Activated CD8-positive, alpha-beta memory T cell treated with anti-CD3 and anti-CD28 coated beads, Interleukin-2, amount 10 ng/mL, durations not matched to agents 7 days and 5 days (primary cell): ENCODE results near the gene MED12L. TPM values are rescaled to one million over a fixed set of nuclear protein-coding genes. Genes with fewer than 3 reads are reported as not detected.

Experiments
- ATAC-seq: fragments of 150-1000 bp; cut with Tn5 transposase; one replicate; pipeline ENCODE4 v1.10.0; 2021; ENCODE audit warnings: moderate library complexity
- CTCF ChIA-PET: fragments of 350-600 bp; sonication (Branson Sonifier 250); formaldehyde crosslinking; loops from one replicate; lab custom pipeline; 2021; ENCODE audit warnings: antibody characterized with exemption; lab: Charles Lee
- DNase-seq: peaks from one replicate; pipeline ENCODE4 v3.0.0-alpha.2; 2020
- H3K27ac Mint-ChIP-seq: one replicate; pipeline ENCODE4 v1.8.0; 2021; ENCODE audit warnings: mild to moderate bottlenecking, mixed read lengths
- H3K27me3 Mint-ChIP-seq: one replicate; pipeline ENCODE4 v1.8.0; 2021; ENCODE audit warnings: mixed read lengths
- H3K36me3 Mint-ChIP-seq: one replicate; pipeline ENCODE4 v1.8.0; 2021; ENCODE audit warnings: mild to moderate bottlenecking, mixed read lengths
- H3K4me1 Mint-ChIP-seq: one replicate; pipeline ENCODE4 v1.8.0; 2021; ENCODE audit warnings: mixed read lengths
- H3K4me3 Mint-ChIP-seq: one replicate; pipeline ENCODE4 v1.8.0; 2021; ENCODE audit warnings: mild to moderate bottlenecking, moderate library complexity, mixed read lengths
- H3K9me3 Mint-ChIP-seq: one replicate; pipeline ENCODE4 v1.8.0; 2022; ENCODE audit warnings: low read depth, mixed read lengths
- total RNA-seq, 2 experiments: library from RNA; stranded (reverse); gene quantifications; one replicate each; pipeline ENCODE4 v1.2.3, GENCODE V29; 2021

The MED12L gene
- total RNA-seq, 2 experiments from 2014 or later, result 2.2 to 3.2 TPM

DNA sequence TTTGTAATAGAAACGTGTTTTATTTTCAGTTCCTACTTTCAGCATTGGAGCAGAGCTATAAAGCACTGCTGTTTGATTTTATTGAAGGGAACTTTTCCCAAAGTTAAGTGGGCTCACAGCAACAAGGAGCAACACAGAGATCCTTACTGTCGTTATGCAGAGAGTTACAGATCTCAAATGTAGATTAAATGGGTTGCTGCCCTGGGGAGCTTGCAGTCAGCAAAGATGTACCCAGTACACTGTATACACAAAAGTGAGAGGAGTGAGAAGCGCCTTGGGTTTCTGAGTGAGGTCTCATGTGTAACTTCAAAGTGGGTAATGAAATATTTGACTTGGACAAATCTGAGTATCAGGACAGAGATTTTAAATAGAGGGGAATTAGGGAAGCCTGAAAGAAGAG lies 47.7 kb downstream of the MED12L start:
- H3K4me1 Mint-ChIP-seq, result peaks cover 31% of the 10 kb centered on the region
- no peaks in the 10 kb centered on the region for H3K36me3 Mint-ChIP-seq
- no peak overlapping the region for H3K27ac Mint-ChIP-seq
- CTCF ChIA-PET, result interaction anchor here (1.9 kb wide), 1 partner anchor 13 kb away, joined by 14 read pairs; no protein-coding TSS in a partner anchor
- H3K27me3 Mint-ChIP-seq, result peaks cover 18% of the 10 kb centered on the region
- no peak for ATAC-seq
- no peak overlapping the region for H3K4me3 Mint-ChIP-seq
- no peak for DNase-seq
- no peaks in the 10 kb centered on the region for H3K9me3 Mint-ChIP-seq

DNA sequence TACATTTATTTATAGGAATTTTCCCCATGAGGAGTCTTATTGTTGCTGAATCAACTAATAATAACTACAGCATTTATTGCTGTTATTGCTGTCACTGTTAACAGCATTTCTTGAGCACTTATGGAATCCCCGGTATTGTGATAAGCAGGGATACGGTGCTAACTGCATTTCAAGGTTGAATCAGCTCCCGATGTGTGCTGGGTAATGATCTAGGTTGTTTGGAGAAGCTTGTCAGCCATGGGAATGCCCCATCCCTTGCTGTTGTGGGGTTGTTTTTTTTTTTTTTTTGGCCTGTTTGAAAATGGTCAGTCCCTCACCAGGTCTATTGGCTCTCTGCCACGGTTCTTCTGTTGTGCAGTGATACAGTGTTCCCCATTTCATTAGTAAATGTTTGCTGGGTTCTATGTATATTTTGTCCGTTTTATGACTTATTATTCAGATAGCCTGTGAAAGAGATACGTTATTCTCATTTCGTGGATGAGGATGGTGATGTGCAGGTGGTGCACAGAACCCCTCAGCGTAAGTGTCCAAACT lies 48.5 kb downstream of the MED12L start:
- peaks cover 31% of the 10 kb centered on the region for H3K4me1 Mint-ChIP-seq
- H3K4me3 Mint-ChIP-seq, result no peak overlapping the region
- peaks cover 4% of the 10 kb centered on the region for H3K36me3 Mint-ChIP-seq
- CTCF ChIA-PET, result interaction anchor here (0.6 to 1.9 kb wide), 3 partner anchors 8 to 12 kb away, joined by 3 to 14 read pairs (median 3); no protein-coding TSS in a partner anchor
- H3K9me3 Mint-ChIP-seq, result peaks cover 2% of the 10 kb centered on the region
- ATAC-seq, result no peak
- peaks cover 21% of the 10 kb centered on the region for H3K27me3 Mint-ChIP-seq
- no peak overlapping the region for H3K27ac Mint-ChIP-seq
- DNase-seq, result no peak

DNA sequence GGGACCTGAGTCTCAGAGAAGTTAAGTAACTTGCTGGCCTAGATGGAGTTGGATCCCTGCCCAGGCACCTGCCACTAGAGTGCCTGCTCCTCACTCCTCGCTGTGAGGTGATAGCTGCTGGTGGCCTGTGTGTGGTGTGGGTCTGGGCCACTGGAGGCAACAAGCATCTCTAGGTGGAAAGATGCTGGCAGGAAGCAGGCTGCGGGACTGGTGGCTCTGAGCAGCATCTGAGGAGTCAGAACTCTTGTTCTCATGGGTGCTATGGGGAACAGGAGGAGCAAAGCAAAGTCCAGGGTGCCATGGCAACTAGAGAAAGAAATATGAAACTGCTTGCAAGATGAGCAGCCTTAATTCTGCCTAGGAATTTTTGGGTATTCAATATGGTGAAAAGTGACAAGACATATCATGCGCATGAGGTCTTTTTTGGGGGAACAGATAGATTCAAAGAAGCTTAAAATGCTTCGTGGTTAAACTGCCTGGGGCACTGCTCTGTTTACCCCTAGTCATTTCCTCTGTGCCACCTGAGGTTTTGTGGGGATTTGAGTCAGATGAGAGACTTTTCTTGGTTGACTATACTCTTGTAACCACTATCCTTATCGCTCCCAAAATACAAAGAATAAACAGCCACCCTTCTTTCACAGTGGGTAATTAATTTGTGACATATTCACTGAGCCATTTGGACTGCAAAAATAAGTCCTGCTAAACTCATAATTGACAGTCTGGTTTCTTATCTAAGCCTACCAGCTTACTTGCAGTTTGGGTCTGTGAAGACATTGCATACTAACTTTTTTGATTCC lies 50.3 kb downstream of the MED12L start:
- Mint-ChIP-seq H3K27ac (peak overlapping the region; percentile 85), H3K9me3 (peaks cover 3% of the 10 kb centered on the region), H3K27me3 (peaks cover 22% of the 10 kb centered on the region), H3K36me3 (peaks cover 5% of the 10 kb centered on the region), H3K4me1 (peaks cover 31% of the 10 kb centered on the region), H3K4me3 (peak overlapping the region; percentile 31)
- ATAC-seq (peak; percentile 93), DNase-seq (peak; percentile 88)
- CTCF ChIA-PET, result interaction anchor here (0.6 to 2.6 kb wide), 7 partner anchors 11 to 592 kb away, joined by 3 to 16 read pairs (median 3); partner anchors contain the start of gene MED12L

- H3K27me3 Mint-ChIP-seq, result peaks cover 16% of the 10 kb centered on the region
- H3K4me3 Mint-ChIP-seq, result no peak overlapping the region
- H3K9me3 Mint-ChIP-seq, result peaks cover 3% of the 10 kb centered on the region
- DNase-seq, result no peak
- H3K27ac Mint-ChIP-seq, result no peak overlapping the region
- H3K4me1 Mint-ChIP-seq, result peaks cover 3% of the 10 kb centered on the region
- peaks cover 5% of the 10 kb centered on the region for H3K36me3 Mint-ChIP-seq
- ATAC-seq, result no peak
- CTCF ChIA-PET, result interaction anchor here (0.8 to 2.8 kb wide), 14 partner anchors 8 to 615 kb away, joined by 3 to 13 read pairs (median 4); partner anchors contain the start of gene MED12L
Measured at GRCh38 chr3:151142929-151143328, 57.5 kb downstream of the MED12L start.

GRCh38 chr3:151144016-151144415 lies 58.6 kb downstream of the MED12L start:
- Mint-ChIP-seq H3K36me3 (peaks cover 1% of the 10 kb centered on the region), H3K4me1 (peaks cover 3% of the 10 kb centered on the region), H3K9me3 (peaks cover under 1% of the 10 kb centered on the region), H3K27ac (no peak overlapping the region), H3K4me3 (no peak overlapping the region), H3K27me3 (peaks cover 16% of the 10 kb centered on the region)
- ATAC-seq, result no peak
- no peak for DNase-seq
- CTCF ChIA-PET, result interaction anchor here (0.7 to 5.6 kb wide), 8 partner anchors 9 to 508 kb away, joined by 3 to 37 read pairs (median 4); partner anchors contain the start of gene MED12L

DNA sequence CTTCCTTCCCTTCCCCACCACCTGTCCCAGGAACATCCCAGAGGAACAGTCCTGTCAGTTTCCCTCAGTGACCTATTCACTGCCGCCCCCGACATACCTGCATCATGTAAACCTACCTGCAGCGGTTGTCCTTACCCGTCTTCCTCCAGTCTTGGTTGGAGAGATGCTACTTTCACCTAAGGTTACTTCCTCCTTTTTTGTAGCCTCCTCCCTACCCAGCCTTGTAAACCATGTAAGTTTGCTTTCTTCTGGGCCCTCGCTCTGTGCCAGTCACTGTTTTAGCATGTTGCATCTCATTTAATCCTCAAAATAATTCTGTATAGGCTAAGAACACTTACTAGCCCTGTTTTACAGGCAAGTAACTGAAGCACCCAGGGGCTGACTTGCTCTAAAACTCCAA lies 59.3 kb downstream of the MED12L start:
- H3K9me3 Mint-ChIP-seq, result no peaks in the 10 kb centered on the region
- DNase-seq (no peak), ATAC-seq (no peak)
- H3K36me3 Mint-ChIP-seq, result no peaks in the 10 kb centered on the region
- peaks cover 3% of the 10 kb centered on the region for H3K4me1 Mint-ChIP-seq
- CTCF ChIA-PET, result interaction anchor here (1.0 to 5.6 kb wide), 9 partner anchors 18 to 424 kb away, joined by 3 to 37 read pairs (median 4); partner anchors contain the start of gene MED12L
- H3K4me3 Mint-ChIP-seq, result no peak overlapping the region
- H3K27me3 Mint-ChIP-seq, result peaks cover 15% of the 10 kb centered on the region
- no peak overlapping the region for H3K27ac Mint-ChIP-seq

DNA sequence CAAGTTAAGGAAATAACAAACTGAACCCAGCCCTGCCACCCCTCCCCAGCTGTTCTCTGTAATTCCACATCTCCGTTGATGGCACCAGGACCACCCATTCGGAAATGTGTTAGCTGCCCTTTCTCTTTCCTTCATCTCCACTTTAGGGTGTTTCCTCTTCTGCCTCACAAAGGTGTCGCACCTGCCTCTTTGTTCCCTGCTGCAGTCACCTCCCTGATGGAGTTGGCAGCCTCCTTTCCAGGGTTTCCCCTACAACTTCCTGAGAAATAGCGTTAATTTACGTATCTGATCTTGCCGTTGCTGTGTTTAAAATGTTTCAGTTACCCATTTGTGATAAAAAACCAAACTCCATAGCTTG lies 60.2 kb downstream of the MED12L start:
- Mint-ChIP-seq H3K4me3 (no peak overlapping the region), H3K9me3 (no peaks in the 10 kb centered on the region), H3K27me3 (peaks cover 15% of the 10 kb centered on the region), H3K4me1 (peaks cover 3% of the 10 kb centered on the region), H3K27ac (no peak overlapping the region), H3K36me3 (no peaks in the 10 kb centered on the region)
- CTCF ChIA-PET, result interaction anchor here (0.7 to 5.6 kb wide), 17 partner anchors 9 to 425 kb away, joined by 3 to 37 read pairs (median 4); partner anchors contain the start of gene MED12L
- DNase-seq (no peak), ATAC-seq (no peak)

DNA sequence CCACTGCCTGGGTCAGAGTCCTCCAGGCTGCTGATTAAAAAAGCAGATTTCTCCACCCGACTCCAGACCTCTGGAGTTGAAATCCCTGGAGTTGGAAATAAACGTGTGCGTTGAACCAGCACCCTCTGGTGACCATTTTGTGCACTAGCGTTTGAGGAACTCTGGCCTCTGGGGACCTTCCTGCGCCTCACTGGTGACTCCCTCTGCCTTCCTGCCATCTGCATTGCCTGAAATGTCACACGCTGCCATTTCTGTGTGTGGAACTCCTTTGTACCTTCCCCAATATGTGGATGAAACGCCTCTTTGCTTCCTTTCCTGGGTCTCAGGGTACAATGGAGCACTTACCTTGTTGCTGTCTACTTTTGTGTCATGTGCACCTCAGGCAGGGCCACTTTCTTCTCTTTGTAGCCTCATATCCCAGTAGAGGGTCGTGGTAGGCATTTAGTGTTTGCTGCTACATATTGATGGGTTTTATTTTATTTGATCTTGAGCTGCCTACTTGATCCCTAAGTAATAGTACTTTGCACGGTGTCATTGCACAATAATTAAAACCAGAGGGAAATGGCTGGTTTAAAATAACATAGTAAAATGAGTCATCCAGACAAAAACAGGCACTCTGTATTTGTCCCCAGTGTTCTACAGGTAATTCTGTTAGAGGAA lies 60.7 kb downstream of the MED12L start:
- H3K4me1 Mint-ChIP-seq, result peaks cover 3% of the 10 kb centered on the region
- ATAC-seq (peak; percentile 90), DNase-seq (peak; percentile 72)
- no peak overlapping the region for H3K4me3 Mint-ChIP-seq
- peaks cover 15% of the 10 kb centered on the region for H3K27me3 Mint-ChIP-seq
- no peaks in the 10 kb centered on the region for H3K9me3 Mint-ChIP-seq
- CTCF ChIA-PET, result interaction anchor here (0.6 to 5.6 kb wide), 15 partner anchors 10 to 385 kb away, joined by 3 to 37 read pairs (median 4); partner anchors contain the start of gene MED12L
- H3K36me3 Mint-ChIP-seq, result no peaks in the 10 kb centered on the region
- no peak overlapping the region for H3K27ac Mint-ChIP-seq

DNA sequence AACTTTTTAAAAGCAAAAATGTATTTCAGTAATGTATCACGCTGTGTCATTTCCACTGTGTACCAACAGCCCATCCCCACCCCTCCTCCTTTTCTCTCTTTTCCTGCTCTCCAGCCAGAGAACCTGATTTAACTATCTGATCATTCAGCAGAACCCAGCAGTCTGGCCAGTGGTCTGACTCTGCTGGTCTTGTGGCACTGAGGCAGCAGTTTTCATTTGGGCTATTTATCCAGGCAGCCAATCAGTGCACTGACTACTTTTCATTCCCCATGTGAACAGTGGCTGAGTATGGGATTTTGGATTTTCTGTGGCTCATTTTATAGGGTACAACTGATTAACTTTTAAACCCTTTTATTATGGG lies 61.2 kb downstream of the MED12L start:
- H3K36me3 Mint-ChIP-seq, result no peaks in the 10 kb centered on the region
- H3K9me3 Mint-ChIP-seq, result no peaks in the 10 kb centered on the region
- CTCF ChIA-PET, result interaction anchor here (0.6 to 5.6 kb wide), 10 partner anchors 9 to 385 kb away, joined by 3 to 37 read pairs (median 10); partner anchors contain the start of gene MED12L
- peaks cover 15% of the 10 kb centered on the region for H3K27me3 Mint-ChIP-seq
- ATAC-seq (no peak), DNase-seq (no peak)
- no peak overlapping the region for H3K4me3 Mint-ChIP-seq
- peaks cover 3% of the 10 kb centered on the region for H3K4me1 Mint-ChIP-seq
- no peak overlapping the region for H3K27ac Mint-ChIP-seq

GRCh38 chr3:151147299-151147698 lies 61.8 kb downstream of the MED12L start:
- Mint-ChIP-seq H3K4me3 (no peak overlapping the region), H3K36me3 (no peaks in the 10 kb centered on the region), H3K4me1 (peaks cover 3% of the 10 kb centered on the region), H3K27ac (no peak overlapping the region), H3K9me3 (no peaks in the 10 kb centered on the region), H3K27me3 (peaks cover 12% of the 10 kb centered on the region)
- DNase-seq (no peak), ATAC-seq (no peak)
- CTCF ChIA-PET, result interaction anchor here (0.7 to 5.6 kb wide), 9 partner anchors 9 to 359 kb away, joined by 3 to 37 read pairs (median 10); partner anchors contain the start of gene MED12L

DNA sequence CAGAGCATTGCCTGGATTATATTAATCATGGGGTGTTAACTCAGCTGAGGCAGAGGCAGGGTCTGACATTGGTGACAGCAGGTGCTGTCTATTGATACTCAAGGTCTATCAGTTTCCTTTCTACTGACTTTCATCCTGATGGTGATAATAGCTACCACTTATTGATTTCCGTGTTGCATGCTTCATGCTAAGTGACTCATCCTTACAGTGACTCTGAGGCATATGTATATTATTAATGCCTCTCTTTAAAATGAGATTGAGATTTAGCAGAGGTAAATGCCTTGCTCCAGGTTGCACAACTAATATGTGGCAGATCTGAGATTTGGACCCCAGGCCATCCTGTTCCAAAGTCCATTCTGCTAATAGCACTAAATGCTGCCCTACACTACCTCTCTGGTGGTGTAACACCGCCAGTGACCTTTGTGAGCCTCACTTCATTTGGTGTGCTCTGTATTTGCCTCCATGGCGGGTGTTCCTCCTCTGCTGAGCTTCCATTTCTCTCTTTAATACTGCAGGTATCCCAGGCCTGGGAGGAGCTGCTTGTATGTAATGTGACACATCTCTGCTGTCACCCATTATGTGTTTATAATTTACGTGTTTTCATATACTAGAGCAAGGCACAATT lies 67.1 kb downstream of the MED12L start:
- Mint-ChIP-seq H3K36me3 (no peaks in the 10 kb centered on the region), H3K4me3 (no peak overlapping the region), H3K9me3 (no peaks in the 10 kb centered on the region), H3K4me1 (peaks cover 3% of the 10 kb centered on the region), H3K27me3 (peaks cover 6% of the 10 kb centered on the region), H3K27ac (no peak overlapping the region)
- DNase-seq (no peak), ATAC-seq (no peak)
- CTCF ChIA-PET, result interaction anchor here (0.7 to 1.6 kb wide), 8 partner anchors 10 to 365 kb away, joined by 3 to 5 read pairs (median 4); no protein-coding TSS in a partner anchor

- Mint-ChIP-seq H3K4me1 (peaks cover 3% of the 10 kb centered on the region), H3K4me3 (no peak overlapping the region), H3K36me3 (no peaks in the 10 kb centered on the region), H3K27me3 (peaks cover 6% of the 10 kb centered on the region), H3K9me3 (no peaks in the 10 kb centered on the region), H3K27ac (no peak overlapping the region)
- CTCF ChIA-PET, result interaction anchor here (1.6 to 1.7 kb wide), 2 partner anchors 14 to 73 kb away, joined by 4 to 7 read pairs; no protein-coding TSS in a partner anchor
- no peak for DNase-seq
- no peak for ATAC-seq
Measured at GRCh38 chr3:151154566-151154965, 69.1 kb downstream of the MED12L start.
